WTC11 (cell line): Measurements from ENCODE around the gene TTC21A.

Experiments used
- GTF2I ChIP-seq: fragments of 250-450 bp; sonication (Bioruptor Pico); conservative IDR thresholded peaks from 2 replicates; pipeline ENCODE4 v1.4.0; 2021; ENCODE audit warnings: mild to moderate bottlenecking
- JUN ChIP-seq: sonication (generic); formaldehyde crosslinking; IDR thresholded peaks from 2 replicates; pipeline ENCODE4 v1.8.0; 2023; ENCODE audit warnings: mild to moderate bottlenecking, missing genetic modification reagents
- KAT7 ChIP-seq: sonication (generic); formaldehyde crosslinking; IDR thresholded peaks from 2 replicates; pipeline ENCODE4 v1.8.1; 2023; ENCODE audit warnings: missing genetic modification reagents, mild to moderate bottlenecking, borderline replicate concordance
- NFATC4 ChIP-seq: fragments of 250-450 bp; sonication (Bioruptor Pico); IDR thresholded peaks from 2 replicates; pipeline ENCODE4 v1.9.0; 2021; ENCODE audit warnings: mild to moderate bottlenecking
- NR1H2 ChIP-seq: sonication (generic); formaldehyde crosslinking; IDR thresholded peaks from 2 replicates; pipeline ENCODE4 v1.9.0; 2021; ENCODE audit warnings: mild to moderate bottlenecking, moderate library complexity, missing genetic modification reagents
- SMAD3 ChIP-seq: sonication (generic); formaldehyde crosslinking; IDR thresholded peaks from 2 replicates; pipeline ENCODE4 v1.8.0; 2022; ENCODE audit warnings: missing genetic modification reagents, mild to moderate bottlenecking, borderline replicate concordance
- STAT6 ChIP-seq: sonication (generic); formaldehyde crosslinking; conservative IDR thresholded peaks from 2 replicates; pipeline ENCODE4 v1.8.1; 2023; ENCODE audit warnings: mild to moderate bottlenecking, low read depth, missing genetic modification reagents, moderate library complexity
- TF ChIP-seq, protein P1 (sequence below): fragments of 200-600 bp; IDR thresholded peaks from 2 replicates; pipeline ENCODE4 v1.8.0; 2022; ENCODE audit warnings: antibody characterized with exemption
- TF ChIP-seq, protein P2 (sequence below): sonication (generic); formaldehyde crosslinking; IDR thresholded peaks from 2 replicates; pipeline ENCODE4 v1.8.0; 2022; ENCODE audit warnings: mild to moderate bottlenecking, missing genetic modification reagents
- TF ChIP-seq, protein P3 (sequence below): sonication (generic); formaldehyde crosslinking; IDR thresholded peaks from 2 replicates; pipeline ENCODE4 v1.8.1; 2023; ENCODE audit warnings: mild to moderate bottlenecking, moderate library complexity, missing genetic modification reagents
- TF ChIP-seq, protein P4 (sequence below): sonication (generic); formaldehyde crosslinking; IDR thresholded peaks from 2 replicates; pipeline ENCODE4 v1.8.1; 2023; ENCODE audit warnings: mild to moderate bottlenecking, missing genetic modification reagents, moderate library complexity

- TF ChIP-seq, protein P1, sequence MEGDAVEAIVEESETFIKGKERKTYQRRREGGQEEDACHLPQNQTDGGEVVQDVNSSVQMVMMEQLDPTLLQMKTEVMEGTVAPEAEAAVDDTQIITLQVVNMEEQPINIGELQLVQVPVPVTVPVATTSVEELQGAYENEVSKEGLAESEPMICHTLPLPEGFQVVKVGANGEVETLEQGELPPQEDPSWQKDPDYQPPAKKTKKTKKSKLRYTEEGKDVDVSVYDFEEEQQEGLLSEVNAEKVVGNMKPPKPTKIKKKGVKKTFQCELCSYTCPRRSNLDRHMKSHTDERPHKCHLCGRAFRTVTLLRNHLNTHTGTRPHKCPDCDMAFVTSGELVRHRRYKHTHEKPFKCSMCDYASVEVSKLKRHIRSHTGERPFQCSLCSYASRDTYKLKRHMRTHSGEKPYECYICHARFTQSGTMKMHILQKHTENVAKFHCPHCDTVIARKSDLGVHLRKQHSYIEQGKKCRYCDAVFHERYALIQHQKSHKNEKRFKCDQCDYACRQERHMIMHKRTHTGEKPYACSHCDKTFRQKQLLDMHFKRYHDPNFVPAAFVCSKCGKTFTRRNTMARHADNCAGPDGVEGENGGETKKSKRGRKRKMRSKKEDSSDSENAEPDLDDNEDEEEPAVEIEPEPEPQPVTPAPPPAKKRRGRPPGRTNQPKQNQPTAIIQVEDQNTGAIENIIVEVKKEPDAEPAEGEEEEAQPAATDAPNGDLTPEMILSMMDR, result no peak
- TF ChIP-seq GTF2I (CRISPR knock-in tag), result no peak
- TF ChIP-seq STAT6, result no peak
- TF ChIP-seq NFATC4 (CRISPR knock-in tag), result no peak
- no peak for TF ChIP-seq JUN (CRISPR knock-in tag)
- TF ChIP-seq, protein P2, sequence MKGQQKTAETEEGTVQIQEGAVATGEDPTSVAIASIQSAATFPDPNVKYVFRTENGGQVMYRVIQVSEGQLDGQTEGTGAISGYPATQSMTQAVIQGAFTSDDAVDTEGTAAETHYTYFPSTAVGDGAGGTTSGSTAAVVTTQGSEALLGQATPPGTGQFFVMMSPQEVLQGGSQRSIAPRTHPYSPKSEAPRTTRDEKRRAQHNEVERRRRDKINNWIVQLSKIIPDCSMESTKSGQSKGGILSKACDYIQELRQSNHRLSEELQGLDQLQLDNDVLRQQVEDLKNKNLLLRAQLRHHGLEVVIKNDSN (CRISPR knock-in tag), result no peak
- no peak for TF ChIP-seq NR1H2 (CRISPR knock-in tag)
- TF ChIP-seq, protein P3, sequence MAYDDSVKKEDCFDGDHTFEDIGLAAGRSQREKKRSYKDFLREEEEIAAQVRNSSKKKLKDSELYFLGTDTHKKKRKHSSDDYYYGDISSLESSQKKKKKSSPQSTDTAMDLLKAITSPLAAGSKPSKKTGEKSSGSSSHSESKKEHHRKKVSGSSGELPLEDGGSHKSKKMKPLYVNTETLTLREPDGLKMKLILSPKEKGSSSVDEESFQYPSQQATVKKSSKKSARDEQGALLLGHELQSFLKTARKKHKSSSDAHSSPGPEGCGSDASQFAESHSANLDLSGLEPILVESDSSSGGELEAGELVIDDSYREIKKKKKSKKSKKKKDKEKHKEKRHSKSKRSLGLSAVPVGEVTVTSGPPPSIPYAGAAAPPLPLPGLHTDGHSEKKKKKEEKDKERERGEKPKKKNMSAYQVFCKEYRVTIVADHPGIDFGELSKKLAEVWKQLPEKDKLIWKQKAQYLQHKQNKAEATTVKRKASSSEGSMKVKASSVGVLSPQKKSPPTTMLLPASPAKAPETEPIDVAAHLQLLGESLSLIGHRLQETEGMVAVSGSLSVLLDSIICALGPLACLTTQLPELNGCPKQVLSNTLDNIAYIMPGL (CRISPR knock-in tag), result no peak
- TF ChIP-seq, protein P4, sequence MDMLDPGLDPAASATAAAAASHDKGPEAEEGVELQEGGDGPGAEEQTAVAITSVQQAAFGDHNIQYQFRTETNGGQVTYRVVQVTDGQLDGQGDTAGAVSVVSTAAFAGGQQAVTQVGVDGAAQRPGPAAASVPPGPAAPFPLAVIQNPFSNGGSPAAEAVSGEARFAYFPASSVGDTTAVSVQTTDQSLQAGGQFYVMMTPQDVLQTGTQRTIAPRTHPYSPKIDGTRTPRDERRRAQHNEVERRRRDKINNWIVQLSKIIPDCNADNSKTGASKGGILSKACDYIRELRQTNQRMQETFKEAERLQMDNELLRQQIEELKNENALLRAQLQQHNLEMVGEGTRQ (CRISPR knock-in tag), result no peak
- TF ChIP-seq SMAD3 (CRISPR knock-in tag), result no peak
- no peak for TF ChIP-seq KAT7 (CRISPR knock-in tag)
Measured at GRCh38 chr3:39184968-39185285, 77.4 kb downstream of the TTC21A start.
